GM23338 (cell line): ENCODE measurements around the gene MBNL3. TPM values are rescaled to one million over a fixed set of nuclear protein-coding genes. Genes with fewer than 3 reads are reported as not detected.

ENCODE experiments used
- ATAC-seq: fragments of 200-7000 bp; cut with Tn5 transposase; 3 replicates; pipeline ENCODE4 v1.9.1; 2020
- DNase-seq: peaks from one replicate; pipeline ENCODE4 v3.0.0-alpha.2; 2015; ENCODE audit warnings: low spot score
- H2AFZ ChIP-seq: fragments of 200-600 bp; sonication (generic); 2 replicates; pipeline ENCODE4 v1.8.0; 2016; ENCODE audit warnings: antibody characterized with exemption, mild to moderate bottlenecking, moderate library complexity
- H3F3A ChIP-seq: fragments of 200-600 bp; sonication (generic); replicated peaks from 2 replicates; pipeline ENCODE4 v1.8.0; 2017; ENCODE audit warnings: antibody characterized with exemption, mixed run types, low read depth
- H3K27ac ChIP-seq: fragments of 200-600 bp; sonication (generic); 2 replicates; pipeline ENCODE4 v1.6.1; 2016; ENCODE audit warnings: low read depth
- H3K27me3 ChIP-seq: fragments of 200-600 bp; sonication (generic); 2 replicates; pipeline ENCODE4 v1.8.0; 2016; ENCODE audit warnings: mild to moderate bottlenecking, mixed run types, moderate library complexity; ENCODE audit not compliant: insufficient read depth
- H3K36me3 ChIP-seq: fragments of 200-600 bp; sonication (generic); 2 replicates; pipeline ENCODE4 v1.8.0; 2016; ENCODE audit warnings: mild to moderate bottlenecking; ENCODE audit not compliant: insufficient read depth
- H3K4me1 ChIP-seq: fragments of 200-600 bp; sonication (generic); 2 replicates; pipeline ENCODE4 v1.8.0; 2016; ENCODE audit warnings: mild to moderate bottlenecking, moderate library complexity; ENCODE audit not compliant: insufficient read depth
- H3K4me2 ChIP-seq: fragments of 200-600 bp; sonication (generic); 2 replicates; pipeline ENCODE4 v1.7.1; 2017; ENCODE audit warnings: mixed run types
- H3K4me3 ChIP-seq: fragments of 200-600 bp; sonication (generic); 2 replicates; pipeline ENCODE4 v1.6.1; 2016; ENCODE audit warnings: mixed run types
- H3K79me2 ChIP-seq: fragments of 200-600 bp; sonication (generic); replicated peaks from 2 replicates; pipeline ENCODE4 v1.8.0; 2017; ENCODE audit warnings: mild to moderate bottlenecking; ENCODE audit not compliant: insufficient read depth
- H3K9me2 ChIP-seq: fragments of 200-600 bp; sonication (generic); 2 replicates; pipeline ENCODE4 v1.8.0; 2017; ENCODE audit not compliant: insufficient read depth
- H4K20me1 ChIP-seq: fragments of 200-600 bp; sonication (generic); replicated peaks from 2 replicates; pipeline ENCODE4 v1.8.0; 2017; ENCODE audit warnings: mild to moderate bottlenecking; ENCODE audit not compliant: insufficient read depth
- H3K27ac Mint-ChIP-seq: 2 replicates; pipeline ENCODE4 v1.8.0; 2020; ENCODE audit warnings: inconsistent platforms, mild to moderate bottlenecking, moderate library complexity, mixed read lengths
- H3K27me3 Mint-ChIP-seq: 3 replicates; pipeline ENCODE4 v1.8.0; 2022; ENCODE audit warnings: low read depth, mild to moderate bottlenecking, moderate library complexity, mixed read lengths, inconsistent platforms; ENCODE audit not compliant: insufficient read depth, poor library complexity
- H3K36me3 Mint-ChIP-seq: 3 replicates; pipeline ENCODE4 v1.8.0; 2021; ENCODE audit warnings: low read depth, mild to moderate bottlenecking, inconsistent platforms, moderate library complexity, mixed read lengths
- H3K4me1 Mint-ChIP-seq: 3 replicates; pipeline ENCODE4 v1.8.0; 2020; ENCODE audit warnings: mild to moderate bottlenecking, inconsistent platforms, mixed read lengths
- H3K4me3 Mint-ChIP-seq: 3 replicates; pipeline ENCODE4 v1.8.0; 2021; ENCODE audit warnings: moderate library complexity, mild to moderate bottlenecking, inconsistent platforms, mixed read lengths
- H3K9me3 Mint-ChIP-seq: 3 replicates; pipeline ENCODE4 v1.8.0; 2020; ENCODE audit warnings: moderate library complexity, mild to moderate bottlenecking, inconsistent platforms, mixed read lengths
- CREB1 ChIP-seq: fragments of 250-450 bp; sonication (Bioruptor Pico); IDR thresholded peaks from 2 replicates; pipeline ENCODE4 v1.5.0; 2020; ENCODE audit warnings: low read depth, mild to moderate bottlenecking, moderate library complexity
- CTCF ChIP-seq, 2 experiments: fragments of 200-600 bp in 1 of 2; sonication (generic) in 1 of 2; conservative IDR thresholded peaks; 2 replicates each; pipeline versions ENCODE4 v1.5.1 to v1.6.1; 2016 to 2017; ENCODE audit warnings: antibody characterized with exemption in 2 of 2, low read depth in 2 of 2, mild to moderate bottlenecking in 2 of 2, moderate library complexity in 1 of 2
- ETS1 ChIP-seq: IDR thresholded peaks from 2 replicates; pipeline ENCODE4 v1.6.1; 2016; ENCODE audit warnings: antibody characterized with exemption
- EZH2 ChIP-seq: fragments of 200-600 bp; sonication (generic); IDR thresholded peaks from one replicate; pipeline ENCODE4 v1.8.0; 2017; ENCODE audit warnings: antibody characterized with exemption, mild to moderate bottlenecking, low read depth; ENCODE audit not compliant: unreplicated experiment
- EZH2phosphoT487 ChIP-seq: fragments of 200-600 bp; sonication (generic); IDR thresholded peaks from one replicate; pipeline ENCODE4 v1.8.1; 2018; ENCODE audit warnings: antibody characterized with exemption; ENCODE audit not compliant: unreplicated experiment
- JUNB ChIP-seq: IDR thresholded peaks from one replicate; pipeline ENCODE4 v1.6.1; 2016; ENCODE audit warnings: antibody characterized with exemption; ENCODE audit not compliant: unreplicated experiment
- NANOG ChIP-seq: IDR thresholded peaks from 2 replicates; pipeline ENCODE4 v1.6.1; 2016; ENCODE audit warnings: antibody characterized with exemption, borderline replicate concordance
- POLR2AphosphoS5 ChIP-seq: IDR thresholded peaks from 2 replicates; pipeline ENCODE4 v1.6.1; 2016; ENCODE audit warnings: antibody characterized with exemption, low read depth
- REST ChIP-seq: IDR thresholded peaks from one replicate; pipeline ENCODE4 v1.6.1; 2018; ENCODE audit warnings: antibody characterized with exemption; ENCODE audit not compliant: unreplicated experiment
- STAT1 ChIP-seq: IDR thresholded peaks from one replicate; pipeline ENCODE4 v1.6.1; 2016; ENCODE audit warnings: antibody characterized with exemption; ENCODE audit not compliant: unreplicated experiment
- ZNF114 ChIP-seq: fragments of 250-450 bp; sonication (Bioruptor Pico); IDR thresholded peaks from 2 replicates; pipeline ENCODE4 v1.5.0; 2020; ENCODE audit warnings: mild to moderate bottlenecking, moderate library complexity
- ZNF331 ChIP-seq: fragments of 250-450 bp; sonication (Bioruptor Pico); IDR thresholded peaks from 2 replicates; pipeline ENCODE4 v1.5.0; 2020; ENCODE audit warnings: low read depth, mild to moderate bottlenecking, moderate library complexity
- ZNF462 ChIP-seq: fragments of 250-450 bp; sonication (Bioruptor Pico); IDR thresholded peaks from 2 replicates; pipeline ENCODE4 v1.5.0; 2020; ENCODE audit warnings: mild to moderate bottlenecking, moderate library complexity
- polyA plus RNA-seq: library from polyadenylated mRNA; unstranded; fragments of >200 nt; fragmentation: Nextera tagmentation; extraction: Ambion mirVana; gene quantifications from 2 replicates; pipeline ENCODE4 v1.2.1, GENCODE V29; 2016
- total RNA-seq: library from RNA; depleted of rRNA; stranded (reverse); fragments of >200 nt; shearing (Covaris generic); gene quantifications from 2 replicates; pipeline ENCODE4 v1.2.3, GENCODE V29; 2014

MBNL3 gene
- total and polyA plus RNA-seq, 2 experiments from 2014 or later: 2.3 to 2.4 TPM

- no peaks in the 10 kb centered on the region for H3K4me1 Mint-ChIP-seq
- H3K4me2 ChIP-seq: no peak overlapping the region
- H3K36me3 Mint-ChIP-seq: no peaks in the 10 kb centered on the region
- no peaks in the 10 kb centered on the region for H3K79me2 ChIP-seq
- no peaks in the 10 kb centered on the region for H3F3A ChIP-seq
- H4K20me1 ChIP-seq: no peaks in the 10 kb centered on the region
- no peaks in the 10 kb centered on the region for H3K27me3 Mint-ChIP-seq
- H3K4me3 ChIP-seq: no peak overlapping the region
- no peaks in the 10 kb centered on the region for H3K27me3 ChIP-seq
- H3K4me3 Mint-ChIP-seq: no peak overlapping the region
- ATAC-seq: no peak
- TF ChIP-seq POLR2AphosphoS5 (no peak), NANOG (no peak), EZH2phosphoT487 (no peak), REST (no peak), ZNF114 (CRISPR knock-in tag) (no peak), STAT1 (no peak), ZNF462 (CRISPR knock-in tag) (no peak), JUNB (no peak), EZH2 (no peak), ZNF331 (CRISPR knock-in tag) (no peak), ETS1 (no peak), CREB1 (CRISPR knock-in tag) (no peak), CTCF (conservative IDR thresholded peaks at IDR 0.05; ENCODE audit: low read depth in 2 of 2) (no peak)
- H3K9me2 ChIP-seq: no peaks in the 10 kb centered on the region
- no peak overlapping the region for H2AFZ ChIP-seq
- H3K27ac ChIP-seq: no peak overlapping the region
- DNase-seq: no peak
- no peaks in the 10 kb centered on the region for H3K36me3 ChIP-seq
- no peaks in the 10 kb centered on the region for H3K9me3 Mint-ChIP-seq
- no peaks in the 10 kb centered on the region for H3K4me1 ChIP-seq
- no peak overlapping the region for H3K27ac Mint-ChIP-seq
Observed at GRCh38 chrX:132395645-132396044, 93.2 kb downstream of the MBNL3 start.
